HepG2 (cell line): Measurements from ENCODE around the gene ZFP92. TPM values are rescaled to one million over a fixed set of nuclear protein-coding genes. Genes with fewer than 3 reads are reported as not detected.

Source experiments
- ATAC-seq: fragments of 200-7000 bp; cut with Tn5 transposase; 3 replicates; pipeline ENCODE4 v1.9.1; 2020; ENCODE audit warnings: mild to moderate bottlenecking, moderate library complexity
- BruUV-seq: library from RNA; stranded (reverse); fragments of 400-500 nt; replicated peaks from 2 replicates; lab custom pipeline; 2021; lab: Mats Ljungman, UMichigan
- CTCF ChIA-PET: fragments of 300-600 bp; formaldehyde crosslinking; extraction: SDS; loops from one replicate; lab custom pipeline; 2021; ENCODE audit warnings: low total read pairs, inconsistent platforms, low intra/inter-chr PET ratio; lab: Yijun Ruan, JAX
- POLR2A ChIA-PET: fragments of 350-600 bp; sonication (Branson Sonifier 250); formaldehyde crosslinking; loops from one replicate; lab custom pipeline; 2020; ENCODE audit warnings: antibody characterized with exemption, inconsistent platforms; lab: Yijun Ruan, JAX
- DNase-seq: peaks from one replicate; pipeline ENCODE4 v3.0.0-alpha.2; 2015; ENCODE audit warnings: low spot score
- FAIRE-seq: peaks from 3 replicates; lab custom pipeline; 2011; peaks lifted over from hg19 to GRCh38; lab: Jason Lieb, UNC
- H2AFZ ChIP-seq: one replicate; pipeline ENCODE4 v1.6.1; 2011; ENCODE audit warnings: low read length, inconsistent platforms
- H3K27ac ChIP-seq: fragments of 300-600 bp; 3 replicates; pipeline ENCODE4 v1.8.0; 2011; ENCODE audit warnings: mixed run types, mild to moderate bottlenecking, mixed read lengths, low read length, inconsistent platforms; ENCODE audit not compliant: insufficient read depth; ENCODE audit errors: extremely low read length
- H3K27me3 ChIP-seq, 2 experiments: fragments of 200-600 bp in 1 of 2; 2 replicates in 1 of 2; 3 replicates in 1 of 2; pipeline versions ENCODE4 v1.6.0 to v1.8.0; 2011; ENCODE audit warnings: low read length in 2 of 2, mild to moderate bottlenecking in 2 of 2, moderate library complexity in 2 of 2, inconsistent platforms in 1 of 2; ENCODE audit not compliant: insufficient read depth in 2 of 2, control insufficient read depth in 1 of 2
- H3K36me3 ChIP-seq, 2 experiments: fragments of 200-600 bp in 1 of 2; replicated peaks in 1 of 2; 2 replicates in 1 of 2; 3 replicates in 1 of 2; pipeline versions ENCODE4 v1.5.1 to v1.8.0; 2011; ENCODE audit warnings: low read length in 2 of 2, inconsistent platforms in 1 of 2; ENCODE audit not compliant: insufficient read depth in 2 of 2, control insufficient read depth in 1 of 2
- H3K4me1 ChIP-seq: 2 replicates; pipeline ENCODE4 v1.5.1; 2012; ENCODE audit warnings: low read length, inconsistent platforms; ENCODE audit not compliant: insufficient read depth
- H3K4me2 ChIP-seq: 2 replicates; pipeline ENCODE4 v1.6.0; 2011; ENCODE audit warnings: low read depth, low read length, inconsistent platforms
- H3K4me3 ChIP-seq, 3 experiments: fragments of 200-600 bp in 1 of 3; sonication (generic), shearing (Covaris generic) in 1 of 3; replicated peaks in 1 of 3; 2 replicates each; pipeline ENCODE4 v1.5.1; 2011 to 2016; ENCODE audit warnings: low read length in 3 of 3, inconsistent platforms in 2 of 3, low read depth in 2 of 3, mild to moderate bottlenecking in 2 of 3, control low read depth in 1 of 3, mixed read lengths in 1 of 3; ENCODE audit not compliant: insufficient read depth in 1 of 3
- H3K79me2 ChIP-seq: one replicate; pipeline ENCODE4 v1.6.1; 2011; ENCODE audit warnings: low read length, inconsistent platforms; ENCODE audit not compliant: insufficient read depth
- H3K9ac ChIP-seq: 2 replicates; pipeline ENCODE4 v1.6.0; 2011; ENCODE audit warnings: mild to moderate bottlenecking, low read depth, low read length, inconsistent platforms; ENCODE audit not compliant: insufficient read depth
- H3K9me3 ChIP-seq: 2 replicates; pipeline ENCODE4 v1.5.1; 2012; ENCODE audit warnings: mild to moderate bottlenecking, low read length
- H4K20me1 ChIP-seq: 2 replicates; pipeline ENCODE4 v1.6.0; 2011; ENCODE audit warnings: inconsistent platforms, mild to moderate bottlenecking, low read length, moderate library complexity; ENCODE audit not compliant: insufficient read depth
- CERS6 ChIP-seq: sonication (generic); formaldehyde crosslinking; IDR thresholded peaks from 2 replicates; pipeline ENCODE4 v1.5.0; 2020; ENCODE audit warnings: missing genetic modification reagents
- HES4 ChIP-seq: sonication (generic); formaldehyde crosslinking; IDR thresholded peaks from 2 replicates; pipeline ENCODE4 v1.9.0; 2021; ENCODE audit warnings: mild to moderate bottlenecking, missing genetic modification reagents, borderline replicate concordance
- PAX8 ChIP-seq: sonication (generic); formaldehyde crosslinking; IDR thresholded peaks from 2 replicates; pipeline ENCODE4 v1.8.0; 2022; ENCODE audit warnings: mild to moderate bottlenecking, missing genetic modification reagents, borderline replicate concordance
- ZNF724P ChIP-seq: sonication (generic); formaldehyde crosslinking; IDR thresholded peaks from 2 replicates; pipeline ENCODE4 v1.8.0; 2022; ENCODE audit warnings: missing genetic modification reagents, borderline replicate concordance
- whole genome bisulfite sequencing: methylation state at CpG from one replicate; pipeline ENCODE4 v1.1.6; 2017; ENCODE audit warnings: low lambda C conversion rate; 5-methylcytosine and 5-hydroxymethylcytosine counted together
- in situ Hi-C: cut with HindIII; loops from 2 replicates; pipeline ENCODE4 v1.10.0; 2017; ENCODE audit warnings: low pct_unique_long_range_greater_than_20kb; ENCODE audit not compliant: extremely low pct_ligation_motif_present
- intact Hi-C: fragments of 100-400 bp; cut with micrococcal nuclease; formaldehyde crosslinking; loops from one replicate; pipeline ENCODE4 v1.10.0; 2022; ENCODE audit not compliant: unreplicated experiment
- polyA plus RNA-seq, 8 experiments: library from polyadenylated mRNA; depleted of rRNA in 3 of 8; stranded (reverse) in 7 of 8; unstranded in 1 of 8; fragments of >200 nt; fragmentation: Illumina TruSeq in 4 of 8; extraction: Trizol in 4 of 8; gene quantifications; 2 replicates each; pipeline versions ENCODE4 v1.2.1 to v1.2.3, GENCODE V29; 2011 to 2016; ENCODE audit warnings: low read depth in 4 of 8, missing spikeins in 1 of 8, mixed read lengths in 1 of 8; ENCODE audit not compliant: insufficient read depth in 1 of 8
- total RNA-seq, 5 experiments: library from RNA; depleted of rRNA; stranded (reverse); fragments of >200 nt; fragmentation: Illumina TruSeq; extraction: Trizol; gene quantifications; 2 replicates each; pipeline ENCODE4 v1.2.3, GENCODE V29; 2016; ENCODE audit warnings: low read depth in 1 of 5

Gene ZFP92
- total and polyA plus RNA-seq, 2 of the 13 experiments (the other 11 are each of a cell fraction or from before 2014, with no cell fraction given) = 0.02 TPM; not detected in 1

- no peak for TF ChIP-seq CERS6 (CRISPR knock-in tag)
- TF ChIP-seq, all 625 proteins: peak for 0
These were observed 45.6 kb upstream of the ZFP92 start (continued) for GRCh38 chrX:153365670-153366069.

GRCh38 chrX:153366119-153366518, 45.2 kb upstream of the ZFP92 start:
- ATAC-seq = no peak
- Histone ChIP-seq H3K27me3 (no peaks in the 10 kb centered on the region), H3K4me1 (no peaks in the 10 kb centered on the region), H3K4me2 (no peak overlapping the region), H2AFZ (no peak overlapping the region), H3K4me3 (no peak overlapping the region), H3K9me3 (no peaks in the 10 kb centered on the region), H3K9ac (no peak overlapping the region), H4K20me1 (no peaks in the 10 kb centered on the region), H3K36me3 (no peaks in the 10 kb centered on the region), H3K79me2 (no peaks in the 10 kb centered on the region), H3K27ac (no peak overlapping the region)
- ChIA-PET POLR2A (no interaction called here), CTCF (no interaction called here)
- no TSS peak for BruUV-seq
- intact Hi-C loops (no loop called here), in situ Hi-C loops (no loop called here)
- TF ChIP-seq ZNF724P (CRISPR knock-in tag) (no peak), HES4 (CRISPR knock-in tag) (no peak)
- WGBS = 32% methylated on average over 3 of the region's 3 CpGs
- no peak for DNase-seq
- no peak for FAIRE-seq

- FAIRE-seq (no peak), DNase-seq (no peak), ATAC-seq (no peak)
- Histone ChIP-seq H3K36me3 (no peaks in the 10 kb centered on the region), H3K4me2 (no peak overlapping the region), H3K4me3 (no peak overlapping the region), H2AFZ (no peak overlapping the region), H3K27me3 (no peaks in the 10 kb centered on the region), H3K4me1 (no peaks in the 10 kb centered on the region), H3K9me3 (no peaks in the 10 kb centered on the region), H3K9ac (no peak overlapping the region), H4K20me1 (no peaks in the 10 kb centered on the region), H3K79me2 (no peaks in the 10 kb centered on the region), H3K27ac (no peak overlapping the region)
- TF ChIP-seq PAX8 (CRISPR knock-in tag) = no peak
- POLR2A ChIA-PET = no interaction called here
- CTCF ChIA-PET = no interaction called here
- WGBS = 36% methylated on average over 5 of the region's 5 CpGs
- BruUV-seq = no TSS peak
- intact Hi-C loops = no loop called here
- in situ Hi-C loops = no loop called here
These were observed 44.3 kb upstream of the ZFP92 start for GRCh38 chrX:153366878-153367538.
